Measurements from ENCODE around the gene SUSD6. TPM values are rescaled to one million over a fixed set of nuclear protein-coding genes. Genes with fewer than 3 reads are reported as not detected.
A peak's percentile ranks its signal among the peaks of the same experiment; 100 is the strongest.

SUSD6 gene
- polyA plus RNA-seq, 1 experiment: 14.4 TPM

DNA sequence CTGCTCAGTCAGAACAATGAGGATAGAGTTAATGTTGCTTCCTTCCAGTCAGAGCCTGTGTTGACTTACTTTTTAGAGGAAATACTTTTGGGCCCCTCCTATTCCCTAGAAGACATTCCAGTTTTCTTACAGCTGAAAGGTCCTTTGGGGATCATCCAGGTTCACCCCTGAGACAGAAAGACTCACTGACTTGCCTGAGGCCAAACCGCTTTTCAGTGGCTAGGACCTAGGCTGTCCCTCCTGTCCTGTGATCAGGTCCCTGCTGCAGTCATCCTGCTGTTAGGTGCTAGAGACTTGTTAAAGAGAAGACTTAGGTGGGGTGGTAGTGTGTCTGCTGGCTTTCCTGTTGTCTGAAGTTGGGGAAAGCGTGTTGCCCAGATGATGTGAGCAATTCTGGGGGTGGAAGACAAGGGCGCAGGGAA is 39.6 kb downstream of the SUSD6 start:
- H3K27me3 ChIP-seq (ENCODE audit: control insufficient read depth, insufficient read depth, low read length): no peaks in the 10 kb centered on the region
- CTCF ChIA-PET: no interaction called here
- POLR2A ChIA-PET: no interaction called here
- no peak overlapping the region for H3K27ac ChIP-seq (ENCODE audit: low read depth, low read length)
- no peak overlapping the region for H3K4me3 ChIP-seq (ENCODE audit: low read depth, low read length)
- TF ChIP-seq, protein P1, sequence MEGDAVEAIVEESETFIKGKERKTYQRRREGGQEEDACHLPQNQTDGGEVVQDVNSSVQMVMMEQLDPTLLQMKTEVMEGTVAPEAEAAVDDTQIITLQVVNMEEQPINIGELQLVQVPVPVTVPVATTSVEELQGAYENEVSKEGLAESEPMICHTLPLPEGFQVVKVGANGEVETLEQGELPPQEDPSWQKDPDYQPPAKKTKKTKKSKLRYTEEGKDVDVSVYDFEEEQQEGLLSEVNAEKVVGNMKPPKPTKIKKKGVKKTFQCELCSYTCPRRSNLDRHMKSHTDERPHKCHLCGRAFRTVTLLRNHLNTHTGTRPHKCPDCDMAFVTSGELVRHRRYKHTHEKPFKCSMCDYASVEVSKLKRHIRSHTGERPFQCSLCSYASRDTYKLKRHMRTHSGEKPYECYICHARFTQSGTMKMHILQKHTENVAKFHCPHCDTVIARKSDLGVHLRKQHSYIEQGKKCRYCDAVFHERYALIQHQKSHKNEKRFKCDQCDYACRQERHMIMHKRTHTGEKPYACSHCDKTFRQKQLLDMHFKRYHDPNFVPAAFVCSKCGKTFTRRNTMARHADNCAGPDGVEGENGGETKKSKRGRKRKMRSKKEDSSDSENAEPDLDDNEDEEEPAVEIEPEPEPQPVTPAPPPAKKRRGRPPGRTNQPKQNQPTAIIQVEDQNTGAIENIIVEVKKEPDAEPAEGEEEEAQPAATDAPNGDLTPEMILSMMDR (IDR thresholded peaks at IDR 0.05; ENCODE audit: low read depth, low read length): no peak
- no peaks in the 10 kb centered on the region for H3K9me3 ChIP-seq (ENCODE audit: control insufficient read depth, insufficient read depth, low read length)
- DNase-seq (ENCODE audit: low read depth, low spot score): no peak

DNA sequence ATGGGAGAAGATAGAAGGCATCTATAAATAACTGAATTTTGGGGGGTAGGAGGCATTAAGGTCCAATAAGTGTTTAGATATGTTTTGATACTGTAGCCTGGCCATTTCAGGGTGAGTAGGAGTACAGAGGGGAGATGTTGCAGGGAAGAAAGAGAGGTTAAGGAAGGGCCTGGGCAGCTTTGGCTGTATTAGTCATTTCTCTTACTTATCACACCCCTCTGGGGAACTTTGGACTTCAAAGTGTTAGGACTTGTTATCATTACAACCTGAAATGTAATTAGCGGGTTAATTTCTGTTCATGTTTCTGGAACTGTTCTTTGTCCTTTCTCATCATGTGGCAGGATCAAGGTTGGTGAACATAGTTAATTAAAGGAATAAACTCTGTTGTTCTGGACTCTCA is 40.3 kb downstream of the SUSD6 start:
- POLR2A ChIA-PET: no interaction called here
- TF ChIP-seq, protein P1 (IDR thresholded peaks at IDR 0.05; ENCODE audit: low read depth, low read length): no peak
- H3K9me3 ChIP-seq (ENCODE audit: control insufficient read depth, insufficient read depth, low read length): no peaks in the 10 kb centered on the region
- H3K27me3 ChIP-seq (ENCODE audit: control insufficient read depth, insufficient read depth, low read length): no peaks in the 10 kb centered on the region
- CTCF ChIA-PET: no interaction called here
- H3K4me3 ChIP-seq (ENCODE audit: low read depth, low read length): no peak overlapping the region
- DNase-seq (ENCODE audit: low read depth, low spot score): no peak
- H3K27ac ChIP-seq (ENCODE audit: low read depth, low read length): no peak overlapping the region

DNA sequence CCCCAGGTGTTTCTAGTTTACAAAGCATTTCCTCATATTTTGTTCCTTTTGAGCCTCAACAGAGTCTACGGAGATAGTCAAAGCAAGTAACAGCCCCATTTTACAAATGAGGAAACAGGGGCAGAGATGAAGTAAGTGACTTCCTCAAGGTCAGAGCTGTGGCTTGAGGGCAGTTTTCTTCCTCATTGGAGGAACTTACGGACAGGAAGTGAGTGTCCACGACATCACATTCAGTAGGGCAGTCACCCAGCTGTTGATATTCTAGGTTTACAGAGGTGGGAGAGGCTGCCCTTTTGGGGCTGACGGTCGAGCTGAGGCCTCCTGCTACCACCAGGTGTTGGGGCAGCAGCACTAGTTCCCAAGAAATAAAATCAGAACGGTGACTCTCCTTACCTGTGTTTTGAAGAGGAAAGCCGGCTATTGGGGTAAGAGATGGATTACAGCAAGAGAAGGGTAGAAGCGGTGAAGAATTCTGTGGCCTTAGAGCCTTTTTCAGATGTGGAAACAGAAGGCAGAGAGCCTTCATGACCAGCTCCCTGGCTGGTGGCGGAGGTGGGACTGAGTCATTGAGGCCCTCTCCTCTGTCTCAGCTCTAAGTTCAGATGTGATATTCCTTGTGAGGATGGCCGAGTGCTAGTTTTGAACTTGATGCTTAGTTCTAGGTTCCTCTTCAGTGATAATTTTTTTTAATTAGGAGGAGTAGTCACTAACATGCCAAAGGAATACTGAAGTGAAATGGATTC is 41.7 kb downstream of the SUSD6 start:
- H3K27ac ChIP-seq (ENCODE audit: low read depth, low read length): no peak overlapping the region
- H3K9me3 ChIP-seq (ENCODE audit: control insufficient read depth, insufficient read depth, low read length): no peaks in the 10 kb centered on the region
- no peak for DNase-seq (ENCODE audit: low read depth, low spot score)
- TF ChIP-seq, protein P1 (IDR thresholded peaks at IDR 0.05; ENCODE audit: low read depth, low read length): no peak
- H3K27me3 ChIP-seq (ENCODE audit: control insufficient read depth, insufficient read depth, low read length): no peaks in the 10 kb centered on the region
- ChIA-PET POLR2A (no interaction called here), CTCF (interaction anchor here (1.4 kb wide), 1 partner anchor 117 kb away, joined by 4 read pairs; no protein-coding TSS in a partner anchor)
- no peak overlapping the region for H3K4me3 ChIP-seq (ENCODE audit: low read depth, low read length)

DNA sequence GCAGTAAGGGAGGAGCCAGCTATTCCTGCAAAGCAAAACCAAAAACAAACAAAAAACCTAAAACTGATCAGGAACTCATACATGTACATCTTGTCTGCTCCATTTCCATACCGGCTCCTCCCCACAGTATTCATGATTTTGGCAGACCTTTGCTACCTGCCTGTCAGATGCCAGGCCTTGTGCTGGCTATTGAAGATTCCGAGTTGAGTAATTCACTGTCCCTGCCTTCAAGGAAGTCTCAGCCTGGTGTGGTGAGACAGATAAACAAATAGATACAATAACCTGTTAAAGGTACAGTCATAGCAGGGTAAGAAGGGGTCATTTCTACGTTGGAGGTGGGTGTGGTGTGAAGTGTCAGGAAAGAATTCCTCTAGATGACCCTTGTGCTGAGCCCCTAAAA is 42.7 kb downstream of the SUSD6 start:
- POLR2A ChIA-PET: no interaction called here
- Histone ChIP-seq H3K27me3 (ENCODE audit: control insufficient read depth, insufficient read depth, low read length) (no peaks in the 10 kb centered on the region), H3K9me3 (ENCODE audit: control insufficient read depth, insufficient read depth, low read length) (no peaks in the 10 kb centered on the region), H3K4me3 (ENCODE audit: low read depth, low read length) (no peak overlapping the region), H3K27ac (ENCODE audit: low read depth, low read length) (no peak overlapping the region)
- DNase-seq (ENCODE audit: low read depth, low spot score): no peak
- TF ChIP-seq, protein P1 (IDR thresholded peaks at IDR 0.05; ENCODE audit: low read depth, low read length): no peak
- CTCF ChIA-PET: interaction anchor here (1.4 kb wide), 1 partner anchor 118 kb away, joined by 4 read pairs; no protein-coding TSS in a partner anchor

DNA sequence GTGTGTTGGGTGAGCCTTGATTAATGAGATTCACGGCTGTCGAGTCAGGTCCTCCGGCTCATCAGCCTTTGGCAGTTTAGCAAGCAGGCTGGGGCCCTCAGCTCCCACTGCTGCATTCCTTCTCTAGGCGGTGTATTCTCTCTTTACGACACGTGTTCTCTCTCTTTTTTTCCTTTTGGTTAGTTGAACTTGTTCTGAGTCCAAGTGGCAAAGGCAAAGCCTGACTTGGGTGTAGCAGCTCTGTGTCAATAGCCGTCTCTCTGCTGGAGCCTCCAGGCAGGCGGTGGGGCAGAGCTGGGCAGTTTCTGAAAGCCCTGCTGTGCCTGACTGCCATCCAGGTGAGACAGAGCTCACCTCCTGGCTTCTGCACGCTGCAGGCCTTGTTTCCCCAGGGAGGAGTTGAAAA is 46.6 kb downstream of the SUSD6 start:
- no peak for DNase-seq (ENCODE audit: low read depth, low spot score)
- POLR2A ChIA-PET: no interaction called here
- Histone ChIP-seq H3K9me3 (ENCODE audit: control insufficient read depth, insufficient read depth, low read length) (no peaks in the 10 kb centered on the region), H3K4me3 (ENCODE audit: low read depth, low read length) (no peak overlapping the region), H3K27me3 (ENCODE audit: control insufficient read depth, insufficient read depth, low read length) (no peaks in the 10 kb centered on the region), H3K27ac (ENCODE audit: low read depth, low read length) (peak overlapping the region; percentile 39)
- CTCF ChIA-PET: interaction anchor here (1.3 kb wide), 1 partner anchor 78 kb away, joined by 3 read pairs; no protein-coding TSS in a partner anchor
- TF ChIP-seq, protein P1 (IDR thresholded peaks at IDR 0.05; ENCODE audit: low read depth, low read length): no peak

Data from AG04450 (cell line).